GM23338 (cell line): ENCODE measurements around the gene MYL11. TPM values are rescaled to one million over a fixed set of nuclear protein-coding genes. Genes with fewer than 3 reads are reported as not detected.

Source experiments
- ATAC-seq: fragments of 200-7000 bp; cut with Tn5 transposase; 3 replicates; pipeline ENCODE4 v1.9.1; 2020
- DNase-seq: peaks from one replicate; pipeline ENCODE4 v3.0.0-alpha.2; 2015; ENCODE audit warnings: low spot score
- H2AFZ ChIP-seq: fragments of 200-600 bp; sonication (generic); 2 replicates; pipeline ENCODE4 v1.8.0; 2016; ENCODE audit warnings: antibody characterized with exemption, mild to moderate bottlenecking, moderate library complexity
- H3F3A ChIP-seq: fragments of 200-600 bp; sonication (generic); replicated peaks from 2 replicates; pipeline ENCODE4 v1.8.0; 2017; ENCODE audit warnings: antibody characterized with exemption, mixed run types, low read depth
- H3K27ac ChIP-seq: fragments of 200-600 bp; sonication (generic); 2 replicates; pipeline ENCODE4 v1.6.1; 2016; ENCODE audit warnings: low read depth
- H3K27me3 ChIP-seq: fragments of 200-600 bp; sonication (generic); 2 replicates; pipeline ENCODE4 v1.8.0; 2016; ENCODE audit warnings: mild to moderate bottlenecking, mixed run types, moderate library complexity; ENCODE audit not compliant: insufficient read depth
- H3K36me3 ChIP-seq: fragments of 200-600 bp; sonication (generic); 2 replicates; pipeline ENCODE4 v1.8.0; 2016; ENCODE audit warnings: mild to moderate bottlenecking; ENCODE audit not compliant: insufficient read depth
- H3K4me1 ChIP-seq: fragments of 200-600 bp; sonication (generic); 2 replicates; pipeline ENCODE4 v1.8.0; 2016; ENCODE audit warnings: mild to moderate bottlenecking, moderate library complexity; ENCODE audit not compliant: insufficient read depth
- H3K4me2 ChIP-seq: fragments of 200-600 bp; sonication (generic); 2 replicates; pipeline ENCODE4 v1.7.1; 2017; ENCODE audit warnings: mixed run types
- H3K4me3 ChIP-seq: fragments of 200-600 bp; sonication (generic); 2 replicates; pipeline ENCODE4 v1.6.1; 2016; ENCODE audit warnings: mixed run types
- H3K79me2 ChIP-seq: fragments of 200-600 bp; sonication (generic); replicated peaks from 2 replicates; pipeline ENCODE4 v1.8.0; 2017; ENCODE audit warnings: mild to moderate bottlenecking; ENCODE audit not compliant: insufficient read depth
- H3K9me2 ChIP-seq: fragments of 200-600 bp; sonication (generic); 2 replicates; pipeline ENCODE4 v1.8.0; 2017; ENCODE audit not compliant: insufficient read depth
- H4K20me1 ChIP-seq: fragments of 200-600 bp; sonication (generic); replicated peaks from 2 replicates; pipeline ENCODE4 v1.8.0; 2017; ENCODE audit warnings: mild to moderate bottlenecking; ENCODE audit not compliant: insufficient read depth
- H3K27ac Mint-ChIP-seq: 2 replicates; pipeline ENCODE4 v1.8.0; 2020; ENCODE audit warnings: inconsistent platforms, mild to moderate bottlenecking, moderate library complexity, mixed read lengths
- H3K27me3 Mint-ChIP-seq: 3 replicates; pipeline ENCODE4 v1.8.0; 2022; ENCODE audit warnings: low read depth, mild to moderate bottlenecking, moderate library complexity, mixed read lengths, inconsistent platforms; ENCODE audit not compliant: insufficient read depth, poor library complexity
- H3K36me3 Mint-ChIP-seq: 3 replicates; pipeline ENCODE4 v1.8.0; 2021; ENCODE audit warnings: low read depth, mild to moderate bottlenecking, inconsistent platforms, moderate library complexity, mixed read lengths
- H3K4me1 Mint-ChIP-seq: 3 replicates; pipeline ENCODE4 v1.8.0; 2020; ENCODE audit warnings: mild to moderate bottlenecking, inconsistent platforms, mixed read lengths
- H3K4me3 Mint-ChIP-seq: 3 replicates; pipeline ENCODE4 v1.8.0; 2021; ENCODE audit warnings: moderate library complexity, mild to moderate bottlenecking, inconsistent platforms, mixed read lengths
- H3K9me3 Mint-ChIP-seq: 3 replicates; pipeline ENCODE4 v1.8.0; 2020; ENCODE audit warnings: moderate library complexity, mild to moderate bottlenecking, inconsistent platforms, mixed read lengths
- CREB1 ChIP-seq: fragments of 250-450 bp; sonication (Bioruptor Pico); IDR thresholded peaks from 2 replicates; pipeline ENCODE4 v1.5.0; 2020; ENCODE audit warnings: low read depth, mild to moderate bottlenecking, moderate library complexity
- ETS1 ChIP-seq: IDR thresholded peaks from 2 replicates; pipeline ENCODE4 v1.6.1; 2016; ENCODE audit warnings: antibody characterized with exemption
- EZH2 ChIP-seq: fragments of 200-600 bp; sonication (generic); IDR thresholded peaks from one replicate; pipeline ENCODE4 v1.8.0; 2017; ENCODE audit warnings: antibody characterized with exemption, mild to moderate bottlenecking, low read depth; ENCODE audit not compliant: unreplicated experiment
- EZH2phosphoT487 ChIP-seq: fragments of 200-600 bp; sonication (generic); IDR thresholded peaks from one replicate; pipeline ENCODE4 v1.8.1; 2018; ENCODE audit warnings: antibody characterized with exemption; ENCODE audit not compliant: unreplicated experiment
- JUNB ChIP-seq: IDR thresholded peaks from one replicate; pipeline ENCODE4 v1.6.1; 2016; ENCODE audit warnings: antibody characterized with exemption; ENCODE audit not compliant: unreplicated experiment
- NANOG ChIP-seq: IDR thresholded peaks from 2 replicates; pipeline ENCODE4 v1.6.1; 2016; ENCODE audit warnings: antibody characterized with exemption, borderline replicate concordance
- POLR2AphosphoS5 ChIP-seq: IDR thresholded peaks from 2 replicates; pipeline ENCODE4 v1.6.1; 2016; ENCODE audit warnings: antibody characterized with exemption, low read depth
- STAT1 ChIP-seq: IDR thresholded peaks from one replicate; pipeline ENCODE4 v1.6.1; 2016; ENCODE audit warnings: antibody characterized with exemption; ENCODE audit not compliant: unreplicated experiment
- ZNF114 ChIP-seq: fragments of 250-450 bp; sonication (Bioruptor Pico); IDR thresholded peaks from 2 replicates; pipeline ENCODE4 v1.5.0; 2020; ENCODE audit warnings: mild to moderate bottlenecking, moderate library complexity
- ZNF331 ChIP-seq: fragments of 250-450 bp; sonication (Bioruptor Pico); IDR thresholded peaks from 2 replicates; pipeline ENCODE4 v1.5.0; 2020; ENCODE audit warnings: low read depth, mild to moderate bottlenecking, moderate library complexity
- polyA plus RNA-seq: library from polyadenylated mRNA; unstranded; fragments of >200 nt; fragmentation: Nextera tagmentation; extraction: Ambion mirVana; gene quantifications from 2 replicates; pipeline ENCODE4 v1.2.1, GENCODE V29; 2016
- total RNA-seq: library from RNA; depleted of rRNA; stranded (reverse); fragments of >200 nt; shearing (Covaris generic); gene quantifications from 2 replicates; pipeline ENCODE4 v1.2.3, GENCODE V29; 2014
- TF ChIP-seq, protein P1 (sequence below), 2 experiments: fragments of 200-600 bp in 1 of 2; sonication (generic) in 1 of 2; conservative IDR thresholded peaks; 2 replicates each; pipeline versions ENCODE4 v1.5.1 to v1.6.1; 2016 to 2017; ENCODE audit warnings: antibody characterized with exemption in 2 of 2, low read depth in 2 of 2, mild to moderate bottlenecking in 2 of 2, moderate library complexity in 1 of 2
- TF ChIP-seq, protein P2 (sequence below): IDR thresholded peaks from one replicate; pipeline ENCODE4 v1.6.1; 2018; ENCODE audit warnings: antibody characterized with exemption; ENCODE audit not compliant: unreplicated experiment
- TF ChIP-seq, protein P3 (sequence below): fragments of 250-450 bp; sonication (Bioruptor Pico); IDR thresholded peaks from 2 replicates; pipeline ENCODE4 v1.5.0; 2020; ENCODE audit warnings: mild to moderate bottlenecking, moderate library complexity

The MYL11 gene
- total and polyA plus RNA-seq, 2 experiments from 2014 or later, result 3.5 TPM; not detected in 1

GRCh38 chr16:30406795-30407101, 32.1 kb downstream of the MYL11 start:
- Histone ChIP-seq H3K4me2 (peak overlapping the region; percentile 99), H3K36me3 (no peaks in the 10 kb centered on the region), H2AFZ (peak overlapping the region; percentile 99), H3F3A (peaks cover 14% of the 10 kb centered on the region), H3K9me2 (no peaks in the 10 kb centered on the region), H3K27ac (peak overlapping the region; percentile 93), H3K4me1 (peaks cover 8% of the 10 kb centered on the region), H3K79me2 (peaks cover 13% of the 10 kb centered on the region; the same call in 1 of the 2 replicates), H3K27me3 (no peaks in the 10 kb centered on the region), H4K20me1 (peaks cover 7% of the 10 kb centered on the region; the same call in 1 of the 2 replicates), H3K4me3 (peak overlapping the region; percentile 91)
- Mint-ChIP-seq H3K4me3 (peak overlapping the region; percentile 91), H3K4me1 (peaks cover 16% of the 10 kb centered on the region), H3K9me3 (no peaks in the 10 kb centered on the region), H3K27ac (peak overlapping the region; percentile 94), H3K36me3 (peaks cover 21% of the 10 kb centered on the region), H3K27me3 (peaks cover 14% of the 10 kb centered on the region)
- no peak for TF ChIP-seq JUNB
- TF ChIP-seq, protein P1, sequence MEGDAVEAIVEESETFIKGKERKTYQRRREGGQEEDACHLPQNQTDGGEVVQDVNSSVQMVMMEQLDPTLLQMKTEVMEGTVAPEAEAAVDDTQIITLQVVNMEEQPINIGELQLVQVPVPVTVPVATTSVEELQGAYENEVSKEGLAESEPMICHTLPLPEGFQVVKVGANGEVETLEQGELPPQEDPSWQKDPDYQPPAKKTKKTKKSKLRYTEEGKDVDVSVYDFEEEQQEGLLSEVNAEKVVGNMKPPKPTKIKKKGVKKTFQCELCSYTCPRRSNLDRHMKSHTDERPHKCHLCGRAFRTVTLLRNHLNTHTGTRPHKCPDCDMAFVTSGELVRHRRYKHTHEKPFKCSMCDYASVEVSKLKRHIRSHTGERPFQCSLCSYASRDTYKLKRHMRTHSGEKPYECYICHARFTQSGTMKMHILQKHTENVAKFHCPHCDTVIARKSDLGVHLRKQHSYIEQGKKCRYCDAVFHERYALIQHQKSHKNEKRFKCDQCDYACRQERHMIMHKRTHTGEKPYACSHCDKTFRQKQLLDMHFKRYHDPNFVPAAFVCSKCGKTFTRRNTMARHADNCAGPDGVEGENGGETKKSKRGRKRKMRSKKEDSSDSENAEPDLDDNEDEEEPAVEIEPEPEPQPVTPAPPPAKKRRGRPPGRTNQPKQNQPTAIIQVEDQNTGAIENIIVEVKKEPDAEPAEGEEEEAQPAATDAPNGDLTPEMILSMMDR (conservative IDR thresholded peaks at IDR 0.05; ENCODE audit: low read depth in 2 of 2), result no peak
- TF ChIP-seq EZH2, result no peak
- no peak for TF ChIP-seq CREB1 (CRISPR knock-in tag)
- TF ChIP-seq EZH2phosphoT487, result no peak
- TF ChIP-seq, protein P2, sequence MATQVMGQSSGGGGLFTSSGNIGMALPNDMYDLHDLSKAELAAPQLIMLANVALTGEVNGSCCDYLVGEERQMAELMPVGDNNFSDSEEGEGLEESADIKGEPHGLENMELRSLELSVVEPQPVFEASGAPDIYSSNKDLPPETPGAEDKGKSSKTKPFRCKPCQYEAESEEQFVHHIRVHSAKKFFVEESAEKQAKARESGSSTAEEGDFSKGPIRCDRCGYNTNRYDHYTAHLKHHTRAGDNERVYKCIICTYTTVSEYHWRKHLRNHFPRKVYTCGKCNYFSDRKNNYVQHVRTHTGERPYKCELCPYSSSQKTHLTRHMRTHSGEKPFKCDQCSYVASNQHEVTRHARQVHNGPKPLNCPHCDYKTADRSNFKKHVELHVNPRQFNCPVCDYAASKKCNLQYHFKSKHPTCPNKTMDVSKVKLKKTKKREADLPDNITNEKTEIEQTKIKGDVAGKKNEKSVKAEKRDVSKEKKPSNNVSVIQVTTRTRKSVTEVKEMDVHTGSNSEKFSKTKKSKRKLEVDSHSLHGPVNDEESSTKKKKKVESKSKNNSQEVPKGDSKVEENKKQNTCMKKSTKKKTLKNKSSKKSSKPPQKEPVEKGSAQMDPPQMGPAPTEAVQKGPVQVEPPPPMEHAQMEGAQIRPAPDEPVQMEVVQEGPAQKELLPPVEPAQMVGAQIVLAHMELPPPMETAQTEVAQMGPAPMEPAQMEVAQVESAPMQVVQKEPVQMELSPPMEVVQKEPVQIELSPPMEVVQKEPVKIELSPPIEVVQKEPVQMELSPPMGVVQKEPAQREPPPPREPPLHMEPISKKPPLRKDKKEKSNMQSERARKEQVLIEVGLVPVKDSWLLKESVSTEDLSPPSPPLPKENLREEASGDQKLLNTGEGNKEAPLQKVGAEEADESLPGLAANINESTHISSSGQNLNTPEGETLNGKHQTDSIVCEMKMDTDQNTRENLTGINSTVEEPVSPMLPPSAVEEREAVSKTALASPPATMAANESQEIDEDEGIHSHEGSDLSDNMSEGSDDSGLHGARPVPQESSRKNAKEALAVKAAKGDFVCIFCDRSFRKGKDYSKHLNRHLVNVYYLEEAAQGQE, result no peak
- no peak for TF ChIP-seq ZNF114 (CRISPR knock-in tag)
- no peak for TF ChIP-seq STAT1
- TF ChIP-seq NANOG, result no peak
- TF ChIP-seq POLR2AphosphoS5, result no peak
- no peak for TF ChIP-seq ZNF331 (CRISPR knock-in tag)
- TF ChIP-seq ETS1, result no peak
- TF ChIP-seq, protein P3, sequence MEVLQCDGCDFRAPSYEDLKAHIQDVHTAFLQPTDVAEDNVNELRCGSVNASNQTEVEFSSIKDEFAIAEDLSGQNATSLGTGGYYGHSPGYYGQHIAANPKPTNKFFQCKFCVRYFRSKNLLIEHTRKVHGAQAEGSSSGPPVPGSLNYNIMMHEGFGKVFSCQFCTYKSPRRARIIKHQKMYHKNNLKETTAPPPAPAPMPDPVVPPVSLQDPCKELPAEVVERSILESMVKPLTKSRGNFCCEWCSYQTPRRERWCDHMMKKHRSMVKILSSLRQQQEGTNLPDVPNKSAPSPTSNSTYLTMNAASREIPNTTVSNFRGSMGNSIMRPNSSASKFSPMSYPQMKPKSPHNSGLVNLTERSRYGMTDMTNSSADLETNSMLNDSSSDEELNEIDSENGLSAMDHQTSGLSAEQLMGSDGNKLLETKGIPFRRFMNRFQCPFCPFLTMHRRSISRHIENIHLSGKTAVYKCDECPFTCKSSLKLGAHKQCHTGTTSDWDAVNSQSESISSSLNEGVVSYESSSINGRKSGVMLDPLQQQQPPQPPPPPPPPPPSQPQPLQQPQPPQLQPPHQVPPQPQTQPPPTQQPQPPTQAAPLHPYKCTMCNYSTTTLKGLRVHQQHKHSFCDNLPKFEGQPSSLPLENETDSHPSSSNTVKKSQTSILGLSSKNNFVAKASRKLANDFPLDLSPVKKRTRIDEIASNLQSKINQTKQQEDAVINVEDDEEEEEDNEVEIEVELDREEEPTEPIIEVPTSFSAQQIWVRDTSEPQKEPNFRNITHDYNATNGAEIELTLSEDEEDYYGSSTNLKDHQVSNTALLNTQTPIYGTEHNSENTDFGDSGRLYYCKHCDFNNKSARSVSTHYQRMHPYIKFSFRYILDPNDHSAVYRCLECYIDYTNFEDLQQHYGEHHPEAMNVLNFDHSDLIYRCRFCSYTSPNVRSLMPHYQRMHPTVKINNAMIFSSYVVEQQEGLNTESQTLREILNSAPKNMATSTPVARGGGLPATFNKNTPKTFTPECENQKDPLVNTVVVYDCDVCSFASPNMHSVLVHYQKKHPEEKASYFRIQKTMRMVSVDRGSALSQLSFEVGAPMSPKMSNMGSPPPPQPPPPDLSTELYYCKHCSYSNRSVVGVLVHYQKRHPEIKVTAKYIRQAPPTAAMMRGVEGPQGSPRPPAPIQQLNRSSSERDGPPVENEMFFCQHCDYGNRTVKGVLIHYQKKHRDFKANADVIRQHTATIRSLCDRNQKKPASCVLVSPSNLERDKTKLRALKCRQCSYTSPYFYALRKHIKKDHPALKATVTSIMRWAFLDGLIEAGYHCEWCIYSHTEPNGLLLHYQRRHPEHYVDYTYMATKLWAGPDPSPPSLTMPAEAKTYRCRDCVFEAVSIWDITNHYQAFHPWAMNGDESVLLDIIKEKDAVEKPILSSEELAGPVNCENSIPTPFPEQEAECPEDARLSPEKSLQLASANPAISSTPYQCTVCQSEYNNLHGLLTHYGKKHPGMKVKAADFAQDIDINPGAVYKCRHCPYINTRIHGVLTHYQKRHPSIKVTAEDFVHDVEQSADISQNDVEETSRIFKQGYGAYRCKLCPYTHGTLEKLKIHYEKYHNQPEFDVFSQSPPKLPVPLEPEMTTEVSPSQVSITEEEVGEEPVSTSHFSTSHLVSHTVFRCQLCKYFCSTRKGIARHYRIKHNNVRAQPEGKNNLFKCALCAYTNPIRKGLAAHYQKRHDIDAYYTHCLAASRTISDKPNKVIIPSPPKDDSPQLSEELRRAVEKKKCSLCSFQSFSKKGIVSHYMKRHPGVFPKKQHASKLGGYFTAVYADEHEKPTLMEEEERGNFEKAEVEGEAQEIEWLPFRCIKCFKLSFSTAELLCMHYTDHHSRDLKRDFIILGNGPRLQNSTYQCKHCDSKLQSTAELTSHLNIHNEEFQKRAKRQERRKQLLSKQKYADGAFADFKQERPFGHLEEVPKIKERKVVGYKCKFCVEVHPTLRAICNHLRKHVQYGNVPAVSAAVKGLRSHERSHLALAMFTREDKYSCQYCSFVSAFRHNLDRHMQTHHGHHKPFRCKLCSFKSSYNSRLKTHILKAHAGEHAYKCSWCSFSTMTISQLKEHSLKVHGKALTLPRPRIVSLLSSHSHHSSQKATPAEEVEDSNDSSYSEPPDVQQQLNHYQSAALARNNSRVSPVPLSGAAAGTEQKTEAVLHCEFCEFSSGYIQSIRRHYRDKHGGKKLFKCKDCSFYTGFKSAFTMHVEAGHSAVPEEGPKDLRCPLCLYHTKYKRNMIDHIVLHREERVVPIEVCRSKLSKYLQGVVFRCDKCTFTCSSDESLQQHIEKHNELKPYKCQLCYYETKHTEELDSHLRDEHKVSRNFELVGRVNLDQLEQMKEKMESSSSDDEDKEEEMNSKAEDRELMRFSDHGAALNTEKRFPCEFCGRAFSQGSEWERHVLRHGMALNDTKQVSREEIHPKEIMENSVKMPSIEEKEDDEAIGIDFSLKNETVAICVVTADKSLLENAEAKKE (CRISPR knock-in tag), result no peak
- no peak for ATAC-seq
- DNase-seq, result no peak
